ENCODE data around the gene ZNF813.
"Not testable (repeated sequence)": the region's sequence is repeated elsewhere in the genome, so short reads cannot be mapped to it uniquely, and the experiment has no call there.

The ZNF813 gene

DNA sequence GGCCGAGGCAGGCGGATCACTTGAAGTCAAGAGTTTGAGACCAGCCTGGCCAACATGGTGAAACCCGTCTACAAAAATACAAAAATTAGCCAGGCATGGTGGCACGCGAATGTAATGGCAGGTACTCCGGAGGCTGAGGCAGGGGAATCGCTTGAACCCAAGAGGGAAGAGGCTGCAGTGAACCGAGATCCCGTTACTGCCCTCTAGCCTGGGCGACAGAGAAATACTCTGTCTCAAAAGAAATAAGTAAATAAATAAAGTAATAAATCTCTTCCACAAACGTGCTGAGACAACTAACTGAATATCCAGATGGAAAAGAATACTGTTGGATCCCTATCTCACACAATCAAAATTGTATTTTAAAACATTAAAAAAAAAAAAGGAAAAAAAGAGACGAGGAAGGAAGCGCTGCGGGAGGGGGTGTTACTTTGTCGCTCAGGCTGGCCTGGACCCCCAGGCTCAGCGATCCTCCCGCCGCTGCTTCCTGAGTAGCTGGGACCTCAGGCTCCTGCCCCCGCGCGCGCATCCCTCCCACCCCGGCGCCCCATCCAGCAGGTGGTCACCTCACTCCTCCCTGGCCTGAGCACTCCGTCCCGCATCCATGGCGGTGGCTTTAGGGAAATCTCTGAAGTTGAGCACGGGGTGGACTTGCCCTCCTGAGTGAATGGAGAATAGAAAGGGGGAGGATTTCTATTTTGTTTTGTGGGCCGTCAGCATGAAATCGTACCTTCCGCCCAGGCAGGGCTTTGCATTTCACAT lies 628 bp upstream of the ZNF813 start:
- H3K4me1 ChIP-seq (ENCODE audit: control insufficient read depth, low read depth, low read length), result no peaks in the 10 kb centered on the region
- H2BK120ac ChIP-seq (ENCODE audit: low read depth, low read length), result no peak overlapping the region
- no peak overlapping the region for H3K23ac ChIP-seq (ENCODE audit: low read length)
- peak overlapping the region; percentile 30 for H3K9ac ChIP-seq (ENCODE audit: low read length)
- H3K4ac ChIP-seq (ENCODE audit: low read depth, low read length), result no peak overlapping the region
- WGBS (ENCODE audit: extremely low coverage, insufficient coverage, low lambda C conversion rate), result no CpG with 5 or more reads among the region's 31 CpGs
- H4K5ac ChIP-seq (ENCODE audit: low read length), result no peak overlapping the region
- no peak overlapping the region for H2BK5ac ChIP-seq (ENCODE audit: low read length)
- H3K4me3 ChIP-seq (ENCODE audit: low read length), result peak overlapping the region; percentile 29
- peaks cover under 1% of the 10 kb centered on the region for H3K79me1 ChIP-seq (ENCODE audit: low read length)
- H3K27ac ChIP-seq (ENCODE audit: low read depth, low read length), result peak overlapping the region; percentile 33
- DNase-seq, result peak; percentile 38
- H3K36me3 ChIP-seq (ENCODE audit: control insufficient read depth, insufficient read depth, low read length), result no peaks in the 10 kb centered on the region
- no peak overlapping the region for H2AK5ac ChIP-seq (ENCODE audit: low read length)
- H4K8ac ChIP-seq (ENCODE audit: low read depth, low read length), result no peak overlapping the region
- peak overlapping the region; percentile 21 for H3K18ac ChIP-seq (ENCODE audit: low read length)
- no peaks in the 10 kb centered on the region for H3K27me3 ChIP-seq (ENCODE audit: insufficient read depth, low read length, poor library complexity)
- H3K4me2 ChIP-seq (ENCODE audit: low read length), result peak overlapping the region; percentile 75
- H2BK15ac ChIP-seq (replicated peaks; ENCODE audit: low read depth), result no peak overlapping the region
- peaks cover under 1% of the 10 kb centered on the region for H3K79me2 ChIP-seq (ENCODE audit: control insufficient read depth, insufficient read depth, low read length)
- peak overlapping the region; percentile 45 for H3K56ac ChIP-seq (ENCODE audit: low read length)

DNA sequence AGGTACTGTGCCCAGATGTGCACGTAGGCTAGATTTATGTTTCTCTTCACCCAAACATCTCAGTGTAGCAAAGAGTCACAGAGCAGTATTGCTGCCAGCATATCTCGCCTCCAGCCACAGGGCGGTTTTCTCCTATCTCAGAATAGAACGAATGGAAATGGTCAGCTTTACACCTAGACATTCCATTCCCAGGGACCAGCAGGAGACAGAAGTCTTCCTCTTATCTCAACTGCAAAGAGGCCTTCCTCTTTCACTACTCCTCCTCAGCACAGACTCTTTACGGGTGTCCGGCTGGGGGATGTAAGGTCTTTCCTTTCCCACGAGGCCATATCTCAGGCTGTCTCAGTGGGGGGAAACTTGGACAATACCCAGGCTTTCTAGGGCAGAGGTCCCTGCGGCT lies 1.1 kb downstream of the ZNF813 start:
- DNase-seq, result peak; percentile 72
- Histone ChIP-seq H3K9ac (ENCODE audit: low read length) (peak overlapping the region; percentile 88), H3K4me2 (ENCODE audit: low read length) (peak overlapping the region; percentile 42), H3K4me3 (ENCODE audit: low read length) (peak overlapping the region; percentile 34), H3K56ac (ENCODE audit: low read length) (peak overlapping the region; percentile 88), H3K27ac (ENCODE audit: low read depth, low read length) (peak overlapping the region; percentile 95), H3K4ac (ENCODE audit: low read depth, low read length) (peak overlapping the region; percentile 99)
- not testable (repeated sequence) for H2AK5ac ChIP-seq (ENCODE audit: low read length); H2BK15ac ChIP-seq (replicated peaks; ENCODE audit: low read depth); H2BK5ac ChIP-seq (ENCODE audit: low read length); H3K4me1 ChIP-seq (ENCODE audit: control insufficient read depth, low read depth, low read length); H4K8ac ChIP-seq (ENCODE audit: low read depth, low read length); H3K79me1 ChIP-seq (ENCODE audit: low read length); H3K79me2 ChIP-seq (ENCODE audit: control insufficient read depth, insufficient read depth, low read length); H4K5ac ChIP-seq (ENCODE audit: low read length); H3K36me3 ChIP-seq (ENCODE audit: control insufficient read depth, insufficient read depth, low read length); H3K27me3 ChIP-seq (ENCODE audit: insufficient read depth, low read length, poor library complexity); H3K18ac ChIP-seq (ENCODE audit: low read length); H3K23ac ChIP-seq (ENCODE audit: low read length); H2BK120ac ChIP-seq (ENCODE audit: low read depth, low read length)
- no CpG with 5 or more reads among the region's 8 CpGs for WGBS (ENCODE audit: extremely low coverage, insufficient coverage, low lambda C conversion rate)

DNA sequence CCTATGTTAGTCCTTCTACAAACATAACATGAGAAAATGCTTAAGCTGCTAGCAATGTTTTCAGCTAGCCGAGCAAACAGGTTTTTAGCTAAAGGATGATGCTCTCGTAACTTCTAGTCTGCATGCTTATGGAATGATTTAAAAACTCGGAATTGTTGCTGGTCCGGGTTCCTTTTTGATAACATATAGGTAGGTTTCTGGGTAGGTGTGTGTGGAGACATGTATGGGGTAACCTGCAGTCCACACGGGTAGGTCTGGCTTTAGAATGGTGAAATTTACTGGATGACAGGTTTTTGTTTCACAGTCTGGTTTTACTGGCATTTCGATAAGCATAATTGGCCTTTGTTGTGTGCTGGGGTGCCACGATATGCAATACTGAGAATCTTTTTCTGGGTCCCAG lies 4.4 kb downstream of the ZNF813 start:
- peaks cover 10% of the 10 kb centered on the region for H3K79me1 ChIP-seq (ENCODE audit: low read length)
- no peaks in the 10 kb centered on the region for H3K27me3 ChIP-seq (ENCODE audit: insufficient read depth, low read length, poor library complexity)
- H4K8ac ChIP-seq (ENCODE audit: low read depth, low read length), result no peak overlapping the region
- H3K4me3 ChIP-seq (ENCODE audit: low read length), result no peak overlapping the region
- H3K79me2 ChIP-seq (ENCODE audit: control insufficient read depth, insufficient read depth, low read length), result peaks cover 6% of the 10 kb centered on the region
- H2BK120ac ChIP-seq (ENCODE audit: low read depth, low read length), result no peak overlapping the region
- no peak overlapping the region for H2BK15ac ChIP-seq (replicated peaks; ENCODE audit: low read depth)
- no CpG with 5 or more reads among the region's 7 CpGs for WGBS (ENCODE audit: extremely low coverage, insufficient coverage, low lambda C conversion rate)
- H3K36me3 ChIP-seq (ENCODE audit: control insufficient read depth, insufficient read depth, low read length), result peaks cover 1% of the 10 kb centered on the region
- H3K4me2 ChIP-seq (ENCODE audit: low read length), result no peak overlapping the region
- H3K27ac ChIP-seq (ENCODE audit: low read depth, low read length), result no peak overlapping the region
- no peak overlapping the region for H3K56ac ChIP-seq (ENCODE audit: low read length)
- H3K4me1 ChIP-seq (ENCODE audit: control insufficient read depth, low read depth, low read length), result no peaks in the 10 kb centered on the region
- no peak overlapping the region for H2AK5ac ChIP-seq (ENCODE audit: low read length)
- H3K23ac ChIP-seq (ENCODE audit: low read length), result no peak overlapping the region
- H3K9ac ChIP-seq (ENCODE audit: low read length), result no peak overlapping the region
- DNase-seq, result no peak
- H3K18ac ChIP-seq (ENCODE audit: low read length), result no peak overlapping the region
- H2BK5ac ChIP-seq (ENCODE audit: low read length), result no peak overlapping the region
- H3K4ac ChIP-seq (ENCODE audit: low read depth, low read length), result no peak overlapping the region
- no peak overlapping the region for H4K5ac ChIP-seq (ENCODE audit: low read length)

DNA sequence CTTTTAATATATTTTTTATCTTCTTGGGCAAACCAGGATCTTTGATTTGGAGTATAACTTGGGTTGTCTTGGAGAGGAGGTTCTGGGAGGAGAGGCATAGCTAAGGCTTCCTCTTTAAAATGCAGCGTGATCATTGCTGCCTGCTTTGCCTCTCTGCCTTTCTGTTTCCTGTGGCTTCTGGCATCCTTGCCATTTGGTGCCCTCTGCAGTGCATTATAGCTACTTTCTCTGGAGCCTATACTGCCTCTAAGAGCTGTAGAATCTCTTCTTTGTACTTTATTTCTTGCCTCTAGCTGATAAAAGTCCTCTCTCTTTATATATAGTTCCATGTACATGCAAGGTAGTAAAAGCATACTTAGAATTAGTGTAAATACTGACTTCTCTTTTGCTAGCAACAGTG lies 7.3 kb downstream of the ZNF813 start:
- H3K4me3 ChIP-seq (ENCODE audit: low read length); H2BK5ac ChIP-seq (ENCODE audit: low read length); H3K27ac ChIP-seq (ENCODE audit: low read depth, low read length); H3K18ac ChIP-seq (ENCODE audit: low read length); H4K5ac ChIP-seq (ENCODE audit: low read length); H3K4me1 ChIP-seq (ENCODE audit: control insufficient read depth, low read depth, low read length); H4K8ac ChIP-seq (ENCODE audit: low read depth, low read length); H2BK15ac ChIP-seq (replicated peaks; ENCODE audit: low read depth); H3K36me3 ChIP-seq (ENCODE audit: control insufficient read depth, insufficient read depth, low read length); H3K79me2 ChIP-seq (ENCODE audit: control insufficient read depth, insufficient read depth, low read length); H3K4me2 ChIP-seq (ENCODE audit: low read length); H2AK5ac ChIP-seq (ENCODE audit: low read length); H3K9ac ChIP-seq (ENCODE audit: low read length); H2BK120ac ChIP-seq (ENCODE audit: low read depth, low read length); H3K27me3 ChIP-seq (ENCODE audit: insufficient read depth, low read length, poor library complexity); H3K56ac ChIP-seq (ENCODE audit: low read length); H3K23ac ChIP-seq (ENCODE audit: low read length); H3K4ac ChIP-seq (ENCODE audit: low read depth, low read length): not testable (repeated sequence)
- peak; percentile 61 for DNase-seq
- no CpG with 5 or more reads among the region's 1 CpG for WGBS (ENCODE audit: extremely low coverage, insufficient coverage, low lambda C conversion rate)
- H3K79me1 ChIP-seq (ENCODE audit: low read length), result peaks cover 13% of the 10 kb centered on the region

DNA sequence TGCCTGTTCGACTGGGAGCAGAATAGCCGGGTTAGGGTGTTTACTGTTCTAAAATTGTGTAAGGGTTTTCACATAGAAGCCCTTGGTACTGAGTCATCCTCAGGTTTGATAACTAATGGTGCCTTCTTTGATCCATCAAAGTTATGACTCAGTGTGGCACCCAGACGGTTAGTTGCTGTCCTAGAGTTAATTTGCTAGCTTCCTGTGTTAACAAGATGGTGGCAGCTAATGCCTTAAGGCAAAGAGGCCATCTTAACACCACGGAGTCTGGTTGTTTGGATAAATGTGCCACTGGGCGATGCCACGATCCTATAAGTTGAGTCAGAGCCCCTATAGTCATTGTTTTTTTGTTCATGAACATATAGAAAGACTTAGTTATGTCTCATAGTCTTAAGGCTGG lies 7.9 kb downstream of the ZNF813 start:
- not testable (repeated sequence) for H2BK15ac ChIP-seq (replicated peaks; ENCODE audit: low read depth); H4K8ac ChIP-seq (ENCODE audit: low read depth, low read length); H3K27me3 ChIP-seq (ENCODE audit: insufficient read depth, low read length, poor library complexity); H2BK5ac ChIP-seq (ENCODE audit: low read length); H3K18ac ChIP-seq (ENCODE audit: low read length); H3K27ac ChIP-seq (ENCODE audit: low read depth, low read length); H2AK5ac ChIP-seq (ENCODE audit: low read length); H3K23ac ChIP-seq (ENCODE audit: low read length); DNase-seq; H3K4ac ChIP-seq (ENCODE audit: low read depth, low read length); H3K36me3 ChIP-seq (ENCODE audit: control insufficient read depth, insufficient read depth, low read length); H3K79me2 ChIP-seq (ENCODE audit: control insufficient read depth, insufficient read depth, low read length); H3K4me1 ChIP-seq (ENCODE audit: control insufficient read depth, low read depth, low read length); H3K56ac ChIP-seq (ENCODE audit: low read length); H4K5ac ChIP-seq (ENCODE audit: low read length); H3K4me2 ChIP-seq (ENCODE audit: low read length); H3K4me3 ChIP-seq (ENCODE audit: low read length); H3K9ac ChIP-seq (ENCODE audit: low read length); H2BK120ac ChIP-seq (ENCODE audit: low read depth, low read length)
- H3K79me1 ChIP-seq (ENCODE audit: low read length), result peaks cover 13% of the 10 kb centered on the region
- no CpG with 5 or more reads among the region's 6 CpGs for WGBS (ENCODE audit: extremely low coverage, insufficient coverage, low lambda C conversion rate)

DNA sequence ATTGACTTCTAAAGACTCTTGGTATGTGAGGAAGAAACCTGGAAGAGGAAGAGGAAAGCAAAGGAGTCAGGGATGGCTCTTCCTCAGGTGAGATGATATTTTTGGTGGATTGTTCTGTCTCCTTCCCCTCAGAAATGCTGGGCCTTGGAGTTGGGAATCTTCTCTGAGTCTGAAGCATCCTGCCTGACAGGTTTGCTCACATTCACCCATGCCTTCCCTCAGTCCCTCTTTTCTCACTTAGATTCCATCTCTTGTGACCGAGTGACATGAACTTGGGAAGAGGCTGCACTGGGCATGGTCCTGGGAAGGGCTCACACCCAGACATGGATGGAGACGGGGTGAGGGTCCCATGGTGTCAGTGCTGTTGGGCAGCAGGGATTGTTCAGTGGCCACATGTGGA lies 16.2 kb downstream of the ZNF813 start:
- not testable (repeated sequence) for H3K79me2 ChIP-seq (ENCODE audit: control insufficient read depth, insufficient read depth, low read length); DNase-seq; H2BK120ac ChIP-seq (ENCODE audit: low read depth, low read length); H3K9ac ChIP-seq (ENCODE audit: low read length); H3K4me3 ChIP-seq (ENCODE audit: low read length); H3K4ac ChIP-seq (ENCODE audit: low read depth, low read length); H3K56ac ChIP-seq (ENCODE audit: low read length); H3K36me3 ChIP-seq (ENCODE audit: control insufficient read depth, insufficient read depth, low read length); H3K4me1 ChIP-seq (ENCODE audit: control insufficient read depth, low read depth, low read length); H3K4me2 ChIP-seq (ENCODE audit: low read length); H3K23ac ChIP-seq (ENCODE audit: low read length); H3K27me3 ChIP-seq (ENCODE audit: insufficient read depth, low read length, poor library complexity); H3K18ac ChIP-seq (ENCODE audit: low read length); H3K79me1 ChIP-seq (ENCODE audit: low read length); H4K8ac ChIP-seq (ENCODE audit: low read depth, low read length); H2BK5ac ChIP-seq (ENCODE audit: low read length); H2AK5ac ChIP-seq (ENCODE audit: low read length); H3K27ac ChIP-seq (ENCODE audit: low read depth, low read length); H2BK15ac ChIP-seq (replicated peaks; ENCODE audit: low read depth); H4K5ac ChIP-seq (ENCODE audit: low read length)
- WGBS (ENCODE audit: extremely low coverage, insufficient coverage, low lambda C conversion rate), result no CpG with 5 or more reads among the region's 2 CpGs
